Panc1 (cell line): ENCODE data around the gene HRH3. TPM values are rescaled to one million over a fixed set of nuclear protein-coding genes. Genes with fewer than 3 reads are reported as not detected.

Source experiments
- ATAC-seq: fragments of 200-7000 bp; cut with Tn5 transposase; 2 replicates; pipeline ENCODE4 v1.9.1; 2020; ENCODE audit warnings: mild to moderate bottlenecking, moderate library complexity
- BruUV-seq: library from RNA; stranded (reverse); fragments of 400-500 nt; replicated peaks from 2 replicates; lab custom pipeline; 2021; lab: Mats Ljungman, UMichigan
- CTCF ChIA-PET: fragments of 300-600 bp; sonication (Branson Sonifier 250); formaldehyde crosslinking; loops from one replicate; lab custom pipeline; 2022; ENCODE audit warnings: antibody characterized with exemption; lab: Charles Lee
- POLR2A ChIA-PET: fragments of 300-600 bp; sonication (Branson Sonifier 250); formaldehyde crosslinking; loops from one replicate; lab custom pipeline; 2022; ENCODE audit warnings: antibody characterized with exemption; lab: Charles Lee
- DNase-seq: peaks from one replicate; pipeline ENCODE4 v3.0.0-alpha.2; 2010; ENCODE audit warnings: low read depth, low spot score
- H3K27ac ChIP-seq: 2 replicates; pipeline ENCODE4 v1.5.1; 2011; ENCODE audit warnings: mild to moderate bottlenecking, low read length, inconsistent platforms
- H3K27me3 ChIP-seq: fragments of 200-500 bp; sonication (Bioruptor generic); 2 replicates; pipeline ENCODE4 v1.6.0; 2014; ENCODE audit warnings: low read length, inconsistent platforms; ENCODE audit not compliant: control insufficient read depth, insufficient read depth
- H3K36me3 ChIP-seq: fragments of 200-500 bp; sonication (Bioruptor generic); 2 replicates; pipeline ENCODE4 v1.5.1; 2014; ENCODE audit warnings: inconsistent platforms, mild to moderate bottlenecking, low read length, moderate library complexity; ENCODE audit not compliant: control insufficient read depth, insufficient read depth
- H3K4me1 ChIP-seq: 2 replicates; pipeline ENCODE4 v1.5.1; 2011; ENCODE audit warnings: inconsistent platforms, mild to moderate bottlenecking, low read length, moderate library complexity; ENCODE audit not compliant: control insufficient read depth, insufficient read depth
- H3K4me3 ChIP-seq, 2 experiments: 2 replicates each; pipeline ENCODE4 v1.5.1; 2011 to 2012; ENCODE audit warnings: low read depth in 2 of 2, low read length in 2 of 2, mild to moderate bottlenecking in 2 of 2, inconsistent platforms in 1 of 2, moderate library complexity in 1 of 2
- H3K9me3 ChIP-seq: fragments of 200-500 bp; sonication (Bioruptor generic); 2 replicates; pipeline ENCODE4 v1.5.1; 2014; ENCODE audit warnings: low read depth, mild to moderate bottlenecking, inconsistent platforms, low read length, moderate library complexity; ENCODE audit not compliant: control insufficient read depth, insufficient read depth
- POLR2AphosphoS5 ChIP-seq: IDR thresholded peaks from 2 replicates; pipeline ENCODE4 v1.6.1; 2012; ENCODE audit warnings: mild to moderate bottlenecking, low read depth, low read length, moderate library complexity
- SIN3A ChIP-seq: IDR thresholded peaks from 2 replicates; pipeline ENCODE4 v1.6.1; 2012; ENCODE audit warnings: low read depth, mild to moderate bottlenecking, low read length, moderate library complexity, borderline replicate concordance; ENCODE audit not compliant: insufficient read depth
- TCF7L2 ChIP-seq: IDR thresholded peaks from 2 replicates; pipeline ENCODE4 v1.6.1; 2011; ENCODE audit warnings: mild to moderate bottlenecking, low read depth, low read length, inconsistent platforms
- in situ Hi-C: cut with HindIII; loops from 2 replicates; pipeline ENCODE4 v1.10.0; 2016; ENCODE audit warnings: low sequenced_read_pairs, low pct_unique_long_range_greater_than_20kb
- intact Hi-C: fragments of 100-400 bp; cut with micrococcal nuclease; formaldehyde crosslinking; loops from one replicate; pipeline ENCODE4 v1.10.0; 2022; ENCODE audit not compliant: unreplicated experiment
- total RNA-seq: library from RNA; stranded (reverse); gene quantifications from one replicate; pipeline ENCODE4 v1.2.1, GENCODE V29; 2021; ENCODE audit not compliant: unreplicated experiment
- TF ChIP-seq, protein P1 (sequence below): fragments of 450-650 bp; IDR thresholded peaks from 2 replicates; pipeline ENCODE4 v1.5.1; 2017; ENCODE audit warnings: mild to moderate bottlenecking
- TF ChIP-seq, protein P2 (sequence below), 2 experiments: IDR thresholded peaks; 2 replicates each; pipeline ENCODE4 v1.6.1; 2011 to 2012; ENCODE audit warnings: low read depth in 2 of 2, control low read depth in 1 of 2, low read length in 1 of 2, mild to moderate bottlenecking in 1 of 2, moderate library complexity in 1 of 2; ENCODE audit not compliant: insufficient read depth in 1 of 2

The HRH3 gene
- total RNA-seq, 1 experiment from 2014 or later: 0.10 TPM

DNA sequence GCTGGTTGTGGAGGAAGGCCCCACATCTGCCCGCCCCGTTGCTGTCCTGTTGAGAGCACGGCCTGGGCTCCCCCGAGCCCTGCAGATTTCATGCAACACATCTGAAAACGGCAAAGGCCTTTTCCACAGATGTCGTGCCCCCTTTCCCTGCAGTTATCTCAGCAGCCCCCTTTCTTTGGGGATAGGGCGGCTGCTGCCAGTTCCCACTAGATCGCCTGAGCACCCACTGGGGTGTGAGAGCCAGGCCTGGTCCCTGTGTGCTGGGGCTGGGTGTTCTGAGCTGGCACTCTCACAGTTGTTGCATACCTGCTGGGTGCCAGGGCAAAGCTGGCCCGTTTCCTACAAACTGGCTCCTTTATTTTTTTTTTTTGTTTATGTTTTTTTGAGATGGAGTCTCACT is 49.5 kb downstream of the HRH3 start:
- POLR2A ChIA-PET: no interaction called here
- TF ChIP-seq SIN3A: no peak
- no peak for TF ChIP-seq POLR2AphosphoS5
- no peak overlapping the region for H3K4me3 ChIP-seq
- no peaks in the 10 kb centered on the region for H3K36me3 ChIP-seq
- H3K9me3 ChIP-seq: no peaks in the 10 kb centered on the region
- BruUV-seq: no TSS peak
- CTCF ChIA-PET: no interaction called here
- ATAC-seq: no peak
- DNase-seq: no peak
- intact Hi-C loops (no loop called here), in situ Hi-C loops (no loop called here)
- H3K27me3 ChIP-seq: no peaks in the 10 kb centered on the region
- no peaks in the 10 kb centered on the region for H3K4me1 ChIP-seq
- no peak overlapping the region for H3K27ac ChIP-seq

DNA sequence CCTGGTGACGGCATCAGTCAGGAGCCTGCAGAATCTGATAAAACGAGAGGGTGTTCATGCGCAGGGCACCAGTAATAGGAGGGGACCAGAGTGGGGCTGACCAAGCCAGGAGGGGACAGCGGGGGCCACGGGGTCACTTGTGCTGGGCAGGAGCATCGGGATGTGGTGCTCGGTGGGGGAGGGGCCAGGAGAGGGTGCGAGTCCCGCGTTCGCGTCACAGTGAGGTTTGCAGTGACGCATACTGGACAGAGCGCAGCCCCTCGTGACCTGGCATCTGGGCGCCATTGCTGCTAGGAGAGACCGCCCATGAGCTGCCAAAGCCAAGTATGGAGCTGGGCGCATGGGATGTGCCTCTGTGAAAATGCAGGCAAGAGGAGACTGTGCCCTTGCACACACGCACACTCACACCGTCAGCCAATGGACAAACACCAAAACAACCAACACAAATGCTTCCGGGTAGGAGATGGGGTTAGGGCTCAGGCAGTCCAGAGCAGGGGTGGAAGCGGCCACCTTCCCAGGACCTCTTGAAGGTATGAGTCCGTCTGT is 51.1 kb downstream of the HRH3 start:
- intact Hi-C loops: no loop called here

More for the DNA sequence above, 51.1 kb downstream of the HRH3 start:
- in situ Hi-C loops: no loop called here
- no peak for ATAC-seq
- Histone ChIP-seq H3K36me3 (no peaks in the 10 kb centered on the region), H3K9me3 (no peaks in the 10 kb centered on the region), H3K27ac (no peak overlapping the region), H3K4me1 (no peaks in the 10 kb centered on the region), H3K4me3 (no peak overlapping the region), H3K27me3 (no peaks in the 10 kb centered on the region)
- CTCF ChIA-PET: no interaction called here
- POLR2A ChIA-PET: no interaction called here
- DNase-seq: no peak
- TF ChIP-seq, protein P1, sequence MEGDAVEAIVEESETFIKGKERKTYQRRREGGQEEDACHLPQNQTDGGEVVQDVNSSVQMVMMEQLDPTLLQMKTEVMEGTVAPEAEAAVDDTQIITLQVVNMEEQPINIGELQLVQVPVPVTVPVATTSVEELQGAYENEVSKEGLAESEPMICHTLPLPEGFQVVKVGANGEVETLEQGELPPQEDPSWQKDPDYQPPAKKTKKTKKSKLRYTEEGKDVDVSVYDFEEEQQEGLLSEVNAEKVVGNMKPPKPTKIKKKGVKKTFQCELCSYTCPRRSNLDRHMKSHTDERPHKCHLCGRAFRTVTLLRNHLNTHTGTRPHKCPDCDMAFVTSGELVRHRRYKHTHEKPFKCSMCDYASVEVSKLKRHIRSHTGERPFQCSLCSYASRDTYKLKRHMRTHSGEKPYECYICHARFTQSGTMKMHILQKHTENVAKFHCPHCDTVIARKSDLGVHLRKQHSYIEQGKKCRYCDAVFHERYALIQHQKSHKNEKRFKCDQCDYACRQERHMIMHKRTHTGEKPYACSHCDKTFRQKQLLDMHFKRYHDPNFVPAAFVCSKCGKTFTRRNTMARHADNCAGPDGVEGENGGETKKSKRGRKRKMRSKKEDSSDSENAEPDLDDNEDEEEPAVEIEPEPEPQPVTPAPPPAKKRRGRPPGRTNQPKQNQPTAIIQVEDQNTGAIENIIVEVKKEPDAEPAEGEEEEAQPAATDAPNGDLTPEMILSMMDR: no peak
- TF ChIP-seq POLR2AphosphoS5 (no peak), TCF7L2 (no peak), SIN3A (no peak)
- TF ChIP-seq, protein P2, sequence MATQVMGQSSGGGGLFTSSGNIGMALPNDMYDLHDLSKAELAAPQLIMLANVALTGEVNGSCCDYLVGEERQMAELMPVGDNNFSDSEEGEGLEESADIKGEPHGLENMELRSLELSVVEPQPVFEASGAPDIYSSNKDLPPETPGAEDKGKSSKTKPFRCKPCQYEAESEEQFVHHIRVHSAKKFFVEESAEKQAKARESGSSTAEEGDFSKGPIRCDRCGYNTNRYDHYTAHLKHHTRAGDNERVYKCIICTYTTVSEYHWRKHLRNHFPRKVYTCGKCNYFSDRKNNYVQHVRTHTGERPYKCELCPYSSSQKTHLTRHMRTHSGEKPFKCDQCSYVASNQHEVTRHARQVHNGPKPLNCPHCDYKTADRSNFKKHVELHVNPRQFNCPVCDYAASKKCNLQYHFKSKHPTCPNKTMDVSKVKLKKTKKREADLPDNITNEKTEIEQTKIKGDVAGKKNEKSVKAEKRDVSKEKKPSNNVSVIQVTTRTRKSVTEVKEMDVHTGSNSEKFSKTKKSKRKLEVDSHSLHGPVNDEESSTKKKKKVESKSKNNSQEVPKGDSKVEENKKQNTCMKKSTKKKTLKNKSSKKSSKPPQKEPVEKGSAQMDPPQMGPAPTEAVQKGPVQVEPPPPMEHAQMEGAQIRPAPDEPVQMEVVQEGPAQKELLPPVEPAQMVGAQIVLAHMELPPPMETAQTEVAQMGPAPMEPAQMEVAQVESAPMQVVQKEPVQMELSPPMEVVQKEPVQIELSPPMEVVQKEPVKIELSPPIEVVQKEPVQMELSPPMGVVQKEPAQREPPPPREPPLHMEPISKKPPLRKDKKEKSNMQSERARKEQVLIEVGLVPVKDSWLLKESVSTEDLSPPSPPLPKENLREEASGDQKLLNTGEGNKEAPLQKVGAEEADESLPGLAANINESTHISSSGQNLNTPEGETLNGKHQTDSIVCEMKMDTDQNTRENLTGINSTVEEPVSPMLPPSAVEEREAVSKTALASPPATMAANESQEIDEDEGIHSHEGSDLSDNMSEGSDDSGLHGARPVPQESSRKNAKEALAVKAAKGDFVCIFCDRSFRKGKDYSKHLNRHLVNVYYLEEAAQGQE (IDR thresholded peaks at IDR 0.05; ENCODE audit: insufficient read depth in 1 of 2, low read depth in 2 of 2, low read length in 1 of 2): no peak
- no TSS peak for BruUV-seq
